IMR-90 (cell line): ENCODE data around the gene UTP11. TPM values are rescaled to one million over a fixed set of nuclear protein-coding genes. Genes with fewer than 3 reads are reported as not detected.

Source experiments
- ATAC-seq: fragments of 200-7000 bp; cut with Tn5 transposase; 2 replicates; pipeline ENCODE4 v1.9.1; 2020; ENCODE audit warnings: low read depth, mild to moderate bottlenecking, moderate library complexity
- BruUV-seq: library from RNA; stranded (reverse); fragments of 400-500 nt; replicated peaks from 2 replicates; lab custom pipeline; 2021; lab: Mats Ljungman, UMichigan
- CTCF ChIA-PET: fragments of 300-600 bp; formaldehyde crosslinking; extraction: SDS; loops from one replicate; lab custom pipeline; 2021; ENCODE audit warnings: antibody characterized with exemption; lab: Yijun Ruan, JAX
- POLR2A ChIA-PET: fragments of 300-600 bp; sonication (Branson Sonifier 250); formaldehyde crosslinking; loops from one replicate; lab custom pipeline; 2022; ENCODE audit warnings: antibody characterized with exemption; ENCODE audit not compliant: unreplicated experiment; lab: Charles Lee
- DNase-seq: peaks from one replicate; pipeline ENCODE4 v3.0.0; 2013
- H2AFZ ChIP-seq: replicated peaks from 2 replicates; pipeline ENCODE3; 2013; ENCODE audit warnings: low read length, mild to moderate bottlenecking; ENCODE audit not compliant: poor library complexity
- H2AK5ac ChIP-seq: 2 replicates; pipeline ENCODE4 v1.6.1; 2013; ENCODE audit warnings: low read depth, low read length, inconsistent platforms
- H2AK9ac ChIP-seq: replicated peaks from 2 replicates; pipeline ENCODE3; 2013; ENCODE audit warnings: mild to moderate bottlenecking, low read depth, low read length, moderate library complexity; ENCODE audit not compliant: poor library complexity
- H2BK120ac ChIP-seq: 2 replicates; pipeline ENCODE4 v1.6.1; 2013; ENCODE audit warnings: low read depth, low read length, inconsistent platforms
- H2BK15ac ChIP-seq: 3 replicates; pipeline ENCODE4 v1.6.1; 2013; ENCODE audit warnings: low read depth, low read length, inconsistent platforms
- H2BK20ac ChIP-seq: 2 replicates; pipeline ENCODE4 v1.6.1; 2013; ENCODE audit warnings: low read depth, mild to moderate bottlenecking, inconsistent platforms, low read length, moderate library complexity
- H2BK5ac ChIP-seq: 2 replicates; pipeline ENCODE4 v1.6.1; 2013; ENCODE audit warnings: mild to moderate bottlenecking, low read depth, low read length, inconsistent platforms; ENCODE audit not compliant: poor library complexity, severe bottlenecking
- H3K14ac ChIP-seq: replicated peaks from 2 replicates; pipeline ENCODE4 v1.6.1; 2013; ENCODE audit warnings: low read depth, low read length, inconsistent platforms
- H3K18ac ChIP-seq: 2 replicates; pipeline ENCODE4 v1.6.1; 2013; ENCODE audit warnings: low read depth, low read length, control low read depth
- H3K23ac ChIP-seq: 2 replicates; pipeline ENCODE4 v1.6.1; 2013; ENCODE audit warnings: low read depth, low read length, inconsistent platforms
- H3K27ac ChIP-seq: 2 replicates; pipeline ENCODE4 v1.5.1; 2013; ENCODE audit warnings: mild to moderate bottlenecking, control low read depth, low read length; ENCODE audit not compliant: insufficient read depth
- H3K27me3 ChIP-seq: 2 replicates; pipeline ENCODE4 v1.6.1; 2013; ENCODE audit warnings: low read length; ENCODE audit not compliant: control insufficient read depth, insufficient read depth
- H3K36me3 ChIP-seq: 2 replicates; pipeline ENCODE4 v1.6.1; 2013; ENCODE audit warnings: low read length, mixed read lengths; ENCODE audit not compliant: control insufficient read depth, insufficient read depth
- H3K4ac ChIP-seq: 2 replicates; pipeline ENCODE4 v1.6.1; 2013; ENCODE audit warnings: low read depth, low read length, inconsistent platforms
- H3K4me1 ChIP-seq: 2 replicates; pipeline ENCODE4 v1.6.1; 2013; ENCODE audit warnings: low read length, mixed read lengths; ENCODE audit not compliant: control insufficient read depth, insufficient read depth
- H3K4me2 ChIP-seq: 2 replicates; pipeline ENCODE4 v1.6.1; 2013; ENCODE audit warnings: low read depth, mild to moderate bottlenecking, control low read depth, low read length, moderate library complexity
- H3K4me3 ChIP-seq: 2 replicates; pipeline ENCODE4 v1.5.1; 2013; ENCODE audit warnings: low read depth, mild to moderate bottlenecking, control low read depth, low read length, moderate library complexity; ENCODE audit not compliant: insufficient read depth
- H3K56ac ChIP-seq: 2 replicates; pipeline ENCODE4 v1.6.1; 2013; ENCODE audit warnings: low read length, inconsistent platforms; ENCODE audit not compliant: insufficient read depth; ENCODE audit errors: extremely low read depth
- H3K79me1 ChIP-seq, 2 experiments: 2 replicates each; pipeline ENCODE4 v1.6.1; 2013; ENCODE audit warnings: low read length in 2 of 2, inconsistent platforms in 1 of 2, low read depth in 1 of 2
- H3K9ac ChIP-seq: 2 replicates; pipeline ENCODE4 v1.6.1; 2013; ENCODE audit warnings: low read depth, low read length, control low read depth
- H3K9me1 ChIP-seq: 2 replicates; pipeline ENCODE4 v1.6.1; 2013; ENCODE audit warnings: low read length, inconsistent platforms; ENCODE audit not compliant: insufficient read depth
- H3K9me3 ChIP-seq: 2 replicates; pipeline ENCODE4 v1.6.1; 2013; ENCODE audit warnings: low read length; ENCODE audit not compliant: control insufficient read depth, insufficient read depth
- H4K20me1 ChIP-seq: 2 replicates; pipeline ENCODE4 v1.6.1; 2013; ENCODE audit warnings: low read length, inconsistent platforms; ENCODE audit not compliant: insufficient read depth
- H4K5ac ChIP-seq: 2 replicates; pipeline ENCODE4 v1.6.1; 2013; ENCODE audit warnings: mild to moderate bottlenecking, low read depth, low read length, control low read depth
- H4K8ac ChIP-seq, 2 experiments: 2 replicates each; pipeline ENCODE4 v1.6.1; 2013; ENCODE audit warnings: low read depth in 2 of 2, low read length in 2 of 2, control low read depth in 1 of 2, inconsistent platforms in 1 of 2
- H4K91ac ChIP-seq: 2 replicates; pipeline ENCODE4 v1.6.1; 2013; ENCODE audit warnings: low read depth, low read length, inconsistent platforms; ENCODE audit not compliant: insufficient read depth
- BHLHE40 ChIP-seq: fragments of 150-350 bp; IDR thresholded peaks from 2 replicates; pipeline ENCODE4 v1.6.1; 2016; ENCODE audit warnings: mild to moderate bottlenecking, low read depth, low read length
- NFE2L2 ChIP-seq: fragments of 150-350 bp; IDR thresholded peaks from 2 replicates; pipeline ENCODE4 v1.6.1; 2016; ENCODE audit warnings: low read depth, mild to moderate bottlenecking, low read length
- WGBS, 2 experiments: methylation state at CpG; one replicate each; pipeline versions ENCODE4 v1.1.5 to v1.1.7; 2013; ENCODE audit warnings: missing lambda C conversion rate in 2 of 2; ENCODE audit not compliant: insufficient read length in 1 of 2; ENCODE audit errors: extremely low coverage in 2 of 2; 5-methylcytosine and 5-hydroxymethylcytosine counted together
- dilution Hi-C: fragments of 300-500 bp; cut with HindIII; formaldehyde crosslinking; loops from one replicate; pipeline ENCODE4 v1.14.3; 2018; ENCODE audit warnings: low sequenced_read_pairs; ENCODE audit not compliant: unreplicated experiment
- in situ Hi-C: fragments of 300-500 bp; cut with MboI; formaldehyde crosslinking; loops from 3 replicates; pipeline ENCODE4 v1.14.3; 2019; ENCODE audit warnings: low sequenced_read_pairs, inconsistent platforms, mixed read lengths
- intact Hi-C: fragments of 100-400 bp; cut with micrococcal nuclease; formaldehyde crosslinking; loops from 2 replicates; pipeline ENCODE4 v1.10.0; 2022
- polyA plus RNA-seq, 3 experiments: library from polyadenylated mRNA; depleted of rRNA; stranded (reverse); fragments of >200 nt; gene quantifications; 2 replicates each; pipeline ENCODE4 v1.2.3, GENCODE V29; 2012; ENCODE audit warnings: low replicate concordance in 1 of 3
- total RNA-seq: library from RNA; depleted of rRNA; stranded (reverse); fragments of >200 nt; gene quantifications from 2 replicates; pipeline ENCODE4 v1.2.3, GENCODE V29; 2012
- TF ChIP-seq, protein P1 (sequence below): fragments of 150-350 bp; IDR thresholded peaks from 2 replicates; pipeline ENCODE4 v1.6.1; 2017; ENCODE audit warnings: mild to moderate bottlenecking, antibody characterized with exemption, low read length, low read depth

UTP11 gene
- total and polyA plus RNA-seq, 2 of the 4 experiments (the other 2 are of a cell fraction): 22.0 to 27.8 TPM

DNA sequence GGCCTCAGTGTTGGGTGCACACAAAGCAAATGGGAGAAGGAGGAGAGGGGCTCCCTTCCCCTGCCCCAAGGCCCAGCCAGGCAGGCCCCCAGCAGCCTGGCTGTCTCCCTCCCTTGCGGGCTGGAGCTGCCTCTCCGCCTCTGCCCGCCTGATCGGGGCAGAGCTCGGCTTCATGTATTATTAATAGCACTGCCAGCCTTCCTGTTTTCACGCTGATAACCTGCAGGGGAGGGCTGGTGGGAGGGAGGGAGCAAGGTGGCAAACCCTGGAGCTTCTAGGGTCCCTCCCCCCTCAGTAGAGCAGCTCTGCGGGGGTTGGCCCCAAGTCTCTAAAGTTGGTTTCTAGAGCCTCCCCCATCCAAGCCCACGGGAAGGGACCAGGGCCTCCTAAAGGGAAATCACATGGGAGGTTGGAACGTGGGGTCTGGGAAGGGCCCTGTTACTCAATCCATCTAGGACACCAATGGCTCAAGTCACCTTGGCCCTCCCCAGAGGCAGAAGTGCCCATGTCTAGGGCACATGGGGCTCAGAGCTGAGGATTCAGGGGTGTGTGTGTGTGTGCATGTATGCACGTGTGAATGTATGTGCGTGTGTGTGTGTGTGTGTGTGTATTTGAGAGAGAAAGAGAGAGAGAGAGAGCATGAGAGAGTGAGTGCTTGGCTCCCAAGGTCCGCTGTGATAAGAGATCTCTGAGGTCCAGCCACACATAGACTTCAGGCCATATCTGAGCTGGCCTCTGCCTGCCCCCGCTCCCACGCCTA is 55.9 kb downstream of the UTP11 start:
- Histone ChIP-seq H4K5ac (no peak overlapping the region), H3K9me3 (no peaks in the 10 kb centered on the region), H3K27me3 (peaks cover 39% of the 10 kb centered on the region), H3K4me1 (no peaks in the 10 kb centered on the region), H3K4me2 (no peak overlapping the region), H2BK15ac (no peak overlapping the region), H3K4ac (no peak overlapping the region), H4K91ac (no peak overlapping the region), H3K27ac (no peak overlapping the region), H4K20me1 (no peaks in the 10 kb centered on the region; the same call in 1 of the 2 replicates), H3K23ac (no peak overlapping the region), H2BK120ac (no peak overlapping the region), H3K14ac (no peak overlapping the region), H2AK5ac (no peak overlapping the region), H2AFZ (no peak overlapping the region), H2BK5ac (no peak overlapping the region), H3K36me3 (no peaks in the 10 kb centered on the region), H2BK20ac (no peak overlapping the region), H3K56ac (no peak overlapping the region), H3K79me1 (no peaks in the 10 kb centered on the region), H3K18ac (no peak overlapping the region), H3K9ac (no peak overlapping the region), H2AK9ac (no peak overlapping the region), H4K8ac (no peak overlapping the region), H3K9me1 (no peaks in the 10 kb centered on the region), H3K4me3 (no peak overlapping the region)
- DNase-seq (no peak), ATAC-seq (no peak)
- BruUV-seq: no TSS peak
- dilution Hi-C loops (no loop called here), intact Hi-C loops (no loop called here), in situ Hi-C loops (no loop called here)
- POLR2A ChIA-PET: no interaction called here
- WGBS, 2 experiments: no CpG with 5 or more reads among the region's 14 CpGs
- no peak for TF ChIP-seq NFE2L2
- TF ChIP-seq, protein P1, sequence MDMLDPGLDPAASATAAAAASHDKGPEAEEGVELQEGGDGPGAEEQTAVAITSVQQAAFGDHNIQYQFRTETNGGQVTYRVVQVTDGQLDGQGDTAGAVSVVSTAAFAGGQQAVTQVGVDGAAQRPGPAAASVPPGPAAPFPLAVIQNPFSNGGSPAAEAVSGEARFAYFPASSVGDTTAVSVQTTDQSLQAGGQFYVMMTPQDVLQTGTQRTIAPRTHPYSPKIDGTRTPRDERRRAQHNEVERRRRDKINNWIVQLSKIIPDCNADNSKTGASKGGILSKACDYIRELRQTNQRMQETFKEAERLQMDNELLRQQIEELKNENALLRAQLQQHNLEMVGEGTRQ: no peak
- no peak for TF ChIP-seq BHLHE40
- CTCF ChIA-PET: no interaction called here
